ENCODE measurements around the gene SLC12A2. TPM values are rescaled to one million over a fixed set of nuclear protein-coding genes. Genes with fewer than 3 reads are reported as not detected.

SLC12A2 gene
- total and polyA plus RNA-seq, 7 donors: 1.7 to 25.8 (median 11.7) TPM

- TF ChIP-seq CTCF (IDR thresholded peaks at IDR 0.05): no peak
- Histone ChIP-seq H3K27ac (no peak overlapping the region), H3K4me3 (no peak overlapping the region), H3K27me3 (ENCODE audit: insufficient read depth in 3 of 3, low read length in 2 of 3) (no peaks in the 10 kb centered on the region), H3K9me3 (no peaks in the 10 kb centered on the region), H3K36me3 (ENCODE audit: insufficient read depth in 1 of 2, low read depth in 1 of 2) (peaks cover 0 to 10% of the 10 kb centered on the region in 2 donors), H3K4me1 (no peaks in the 10 kb centered on the region)
- 66 to 72% (median 68%) methylated on average over 4 of the region's 4 CpGs for WGBS, 3 donors
- intact Hi-C loops (cut with DNase I): no loop called here
- ATAC-seq (no peak), DNase-seq (no peak)
Observed at GRCh38 chr5:128062172-128062746, 21.3 kb upstream of the SLC12A2 start.

GRCh38 chr5:128074171-128074570 lies 9.4 kb upstream of the SLC12A2 start:
- intact Hi-C loops (cut with DNase I): no loop called here

GRCh38 chr5:128074953-128075352 lies 8.6 kb upstream of the SLC12A2 start:
- DNase-seq (no peak), ATAC-seq (no peak)
- Histone ChIP-seq H3K36me3 (ENCODE audit: insufficient read depth in 1 of 2, low read depth in 1 of 2) (peaks cover 0 to 17% of the 10 kb centered on the region in 2 donors), H3K9me3 (no peaks in the 10 kb centered on the region), H3K27ac (no peak overlapping the region), H3K27me3 (ENCODE audit: insufficient read depth in 3 of 3, low read length in 2 of 3) (no peaks in the 10 kb centered on the region), H3K4me3 (no peak overlapping the region), H3K4me1 (peaks cover 18% of the 10 kb centered on the region)
- no peak for TF ChIP-seq CTCF (IDR thresholded peaks at IDR 0.05)
- intact Hi-C loops (cut with DNase I): no loop called here

More at GRCh38 chr5:128074171-128074570, 9.4 kb upstream of the SLC12A2 start:
- H3K4me3 ChIP-seq: no peak overlapping the region
- peaks cover 0 to 17% of the 10 kb centered on the region in 2 donors for H3K36me3 ChIP-seq (ENCODE audit: insufficient read depth in 1 of 2, low read depth in 1 of 2)
- H3K9me3 ChIP-seq: no peaks in the 10 kb centered on the region
- DNase-seq (no peak), ATAC-seq (no peak)
- H3K27ac ChIP-seq: no peak overlapping the region
- H3K4me1 ChIP-seq: peaks cover 12% of the 10 kb centered on the region
- no peak for TF ChIP-seq CTCF (IDR thresholded peaks at IDR 0.05)
- H3K27me3 ChIP-seq (ENCODE audit: insufficient read depth in 3 of 3, low read length in 2 of 3): no peaks in the 10 kb centered on the region

GRCh38 chr5:128077526-128077925 lies 6.0 kb upstream of the SLC12A2 start:
- Histone ChIP-seq H3K27ac (no peak overlapping the region), H3K36me3 (ENCODE audit: insufficient read depth in 1 of 2, low read depth in 1 of 2) (peaks cover 0 to 11% of the 10 kb centered on the region in 2 donors), H3K4me1 (peaks cover 29% of the 10 kb centered on the region), H3K9me3 (no peaks in the 10 kb centered on the region), H3K4me3 (no peak overlapping the region), H3K27me3 (ENCODE audit: insufficient read depth in 3 of 3, low read length in 2 of 3) (no peaks in the 10 kb centered on the region)
- DNase-seq (no peak), ATAC-seq (no peak)
- intact Hi-C loops (cut with DNase I): no loop called here
- TF ChIP-seq CTCF (IDR thresholded peaks at IDR 0.05): no peak
- 98 to 100% (median 100%) methylated on average over 2 of the region's 2 CpGs for WGBS, 3 donors
